HuH-7.5 (cell line): ENCODE measurements around the gene PNRC1.
"Not testable (repeated sequence)": the region's sequence is repeated elsewhere in the genome, so short reads cannot be mapped to it uniquely, and the experiment has no call there.

ENCODE experiments used
- DNase-seq: peaks from one replicate; pipeline ENCODE4 v3.0.0; 2011; ENCODE audit warnings: low spot score

Gene PNRC1

GRCh38 chr6:89059227-89059626 is 21.3 kb upstream of the PNRC1 start:
- DNase-seq, result no peak

GRCh38 chr6:89063881-89064280 is 16.7 kb upstream of the PNRC1 start:
- no peak for DNase-seq

DNA sequence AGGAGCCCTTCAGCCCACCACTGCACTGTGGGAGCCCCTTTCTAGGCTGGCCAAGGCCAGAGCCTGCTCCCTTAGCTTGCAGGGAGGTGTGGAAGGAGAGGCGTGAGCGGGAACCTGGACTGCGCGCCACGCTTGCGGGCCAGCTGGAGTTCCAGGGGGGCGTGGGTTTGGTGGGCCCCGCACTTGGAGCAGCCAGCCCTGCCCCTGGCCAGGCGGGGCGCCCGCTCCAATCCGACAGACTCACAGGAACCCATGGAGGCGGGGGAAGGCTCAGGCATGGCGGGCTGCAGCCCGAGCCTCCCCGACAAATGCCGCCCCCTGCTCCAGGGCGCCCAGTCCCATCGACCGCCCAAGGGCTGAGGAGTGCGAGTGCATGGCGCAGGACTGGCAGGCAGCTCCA is 15.6 kb upstream of the PNRC1 start:
- not testable (repeated sequence) for DNase-seq

DNA sequence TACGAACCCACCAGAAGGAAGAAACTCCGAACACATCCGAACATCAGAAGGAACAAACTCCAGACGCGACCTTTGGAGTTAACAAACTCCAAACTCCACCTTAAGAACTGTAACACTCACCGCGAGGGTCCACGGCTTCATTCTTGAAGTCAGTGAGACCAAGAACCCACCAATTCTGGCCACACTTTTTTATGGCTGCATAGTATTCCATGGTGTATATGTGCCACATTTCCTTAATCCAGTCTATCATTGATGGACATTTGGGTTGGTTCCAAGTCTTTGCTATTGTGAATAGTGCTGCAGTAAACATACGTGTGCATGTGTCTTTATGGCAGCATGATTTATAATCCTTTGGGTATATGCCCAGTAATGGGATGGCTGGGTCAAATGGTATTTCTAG is 14.4 kb upstream of the PNRC1 start:
- not testable (repeated sequence) for DNase-seq

GRCh38 chr6:89066940-89067646 is 13.5 kb upstream of the PNRC1 start:
- no peak for DNase-seq

DNA sequence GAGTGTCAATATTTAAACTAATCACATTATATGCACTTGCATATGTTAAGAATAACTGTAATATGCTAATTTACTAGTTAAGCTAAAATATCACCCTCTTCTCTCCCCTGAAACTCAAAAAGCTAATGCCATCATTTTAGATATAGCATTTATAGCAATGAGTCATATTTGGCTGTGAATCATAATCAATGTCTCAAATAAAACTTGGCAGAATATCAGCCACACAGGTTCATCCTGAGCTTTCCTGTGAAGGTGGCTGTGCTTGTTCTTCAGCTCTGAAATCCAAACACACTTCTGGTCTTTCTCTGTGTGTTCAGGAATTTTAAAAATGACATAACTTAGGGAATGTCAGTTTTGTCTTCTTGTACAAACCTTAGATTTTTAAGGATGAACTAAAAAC is 12.8 kb upstream of the PNRC1 start:
- no peak for DNase-seq

DNA sequence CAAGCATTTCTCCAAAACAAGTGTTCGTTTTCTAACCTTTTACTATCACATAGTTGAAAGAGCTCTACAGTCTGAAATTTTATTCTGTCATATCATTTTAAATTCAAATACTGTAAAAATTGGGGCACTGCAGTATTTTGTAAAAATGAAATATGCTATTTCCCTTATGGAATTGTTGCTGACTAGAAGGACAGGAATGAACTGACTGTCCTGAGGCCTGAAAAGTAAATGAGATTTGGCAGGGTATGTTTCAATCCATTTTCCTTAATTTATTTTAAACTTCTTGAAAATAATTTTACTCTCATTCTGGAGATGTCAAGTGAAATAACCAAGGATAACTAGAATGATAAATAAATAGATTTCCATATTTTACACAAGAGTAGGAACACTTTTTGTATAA is 11.9 kb upstream of the PNRC1 start:
- no peak for DNase-seq

DNA sequence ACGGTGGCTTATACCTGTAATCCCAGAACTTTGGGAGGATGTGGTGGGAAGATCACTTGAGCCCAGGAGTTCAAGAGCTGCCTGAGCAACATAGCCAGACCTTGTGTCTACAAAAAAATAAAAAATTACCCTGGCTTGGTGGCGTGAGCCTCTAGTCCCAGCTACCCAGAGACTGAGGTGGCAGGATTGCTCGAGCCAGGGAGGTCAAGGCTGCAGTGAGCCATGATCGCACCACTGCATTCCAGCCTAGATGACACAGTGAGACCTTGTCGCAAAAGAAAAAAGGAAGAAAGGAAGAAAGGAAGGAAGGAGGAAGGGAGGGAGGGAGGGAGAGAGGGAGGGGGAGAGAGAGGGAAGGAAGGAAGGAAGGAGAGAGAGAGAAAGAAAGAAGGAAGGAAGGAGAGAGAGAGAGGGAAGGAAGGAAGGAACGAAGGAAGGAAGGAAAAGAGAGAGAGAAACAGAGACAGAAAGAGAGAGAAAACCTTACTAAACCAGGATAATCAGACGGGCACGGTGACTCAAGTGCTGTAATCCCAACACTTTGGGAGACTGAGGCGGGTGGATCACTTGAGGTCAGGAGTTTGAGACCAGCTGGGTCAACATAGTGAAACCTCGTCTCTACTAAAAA is 10.9 kb upstream of the PNRC1 start:
- DNase-seq, result no peak

DNA sequence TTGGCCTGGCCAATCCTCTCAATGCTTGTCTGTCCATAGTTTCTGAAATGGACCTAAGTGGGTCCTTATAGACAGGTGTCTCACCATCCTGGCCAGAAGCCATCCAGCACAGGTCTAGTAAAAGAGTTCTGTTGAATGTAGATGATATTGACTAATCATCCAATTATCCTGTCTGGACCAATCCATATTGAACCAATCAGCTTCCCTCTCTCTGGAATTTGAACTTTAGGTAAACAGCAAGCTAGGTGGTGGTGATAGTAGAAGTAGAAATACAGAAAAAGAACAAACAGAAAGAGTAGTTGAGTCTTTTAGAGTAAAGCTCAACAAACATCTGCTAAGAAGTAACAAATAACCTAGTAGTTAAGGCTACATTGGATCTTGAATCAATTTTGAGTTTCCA is 9.5 kb upstream of the PNRC1 start:
- peak; percentile 43 for DNase-seq

GRCh38 chr6:89073014-89073620 is 7.4 kb upstream of the PNRC1 start:
- no peak for DNase-seq

DNA sequence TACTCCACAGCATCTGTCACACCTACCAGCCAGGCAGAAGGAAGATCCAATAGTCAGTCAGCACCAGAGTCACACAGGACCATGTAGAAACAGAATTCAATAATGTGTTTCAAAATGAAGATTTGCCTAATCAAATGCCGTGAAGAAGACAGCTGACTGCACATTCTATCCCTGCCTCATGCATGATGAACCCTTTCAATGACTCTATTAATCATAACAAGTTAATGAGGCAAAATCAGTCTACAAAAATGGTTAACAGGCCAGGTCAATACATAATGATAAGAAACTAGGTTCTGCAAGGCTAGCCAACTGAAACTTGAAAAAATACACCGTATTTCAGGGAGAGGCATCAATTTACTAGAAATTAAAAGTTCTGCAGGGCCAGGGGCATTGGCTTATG is 6.7 kb upstream of the PNRC1 start:
- DNase-seq, result no peak

DNA sequence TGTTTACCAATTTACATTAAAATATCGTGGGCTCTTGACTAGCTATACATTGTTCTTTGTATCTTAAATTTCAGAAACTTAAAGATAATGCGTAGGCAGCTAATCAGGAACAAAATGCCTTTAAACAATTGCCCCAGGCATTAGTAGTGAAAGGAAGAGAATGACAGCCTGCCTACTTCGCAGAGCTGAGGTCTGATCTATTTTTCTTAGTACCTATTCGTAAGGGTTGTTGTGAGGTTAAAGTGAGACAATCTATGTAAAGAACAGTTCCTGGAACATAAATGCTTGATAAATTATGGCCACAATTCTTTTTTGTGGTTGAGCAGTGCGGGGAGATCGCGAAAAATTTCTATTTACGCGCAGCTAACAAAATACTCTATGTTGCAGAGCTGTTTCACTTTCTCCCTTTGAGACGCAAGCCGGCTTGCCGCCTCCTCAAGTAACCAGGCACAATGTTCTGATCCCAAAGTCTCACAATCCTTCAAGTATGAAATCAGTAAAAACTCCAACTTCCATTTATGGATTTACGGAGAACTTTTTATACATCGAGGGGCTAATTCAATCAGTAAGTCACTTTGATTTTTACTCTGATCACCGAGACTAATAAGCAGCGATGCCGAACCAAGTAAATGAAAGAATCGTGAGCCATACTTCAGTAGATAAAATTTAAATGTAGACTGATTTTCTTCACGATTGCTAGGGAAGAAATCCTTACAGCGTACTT is 878 bp upstream of the PNRC1 start:
- no peak for DNase-seq

- DNase-seq, result no peak
Measured at GRCh38 chr6:89081129-89081422, 525 bp downstream of the PNRC1 start.

- peak; percentile 82 for DNase-seq
Measured at GRCh38 chr6:89081423-89082322, 1.1 kb downstream of the PNRC1 start.

DNA sequence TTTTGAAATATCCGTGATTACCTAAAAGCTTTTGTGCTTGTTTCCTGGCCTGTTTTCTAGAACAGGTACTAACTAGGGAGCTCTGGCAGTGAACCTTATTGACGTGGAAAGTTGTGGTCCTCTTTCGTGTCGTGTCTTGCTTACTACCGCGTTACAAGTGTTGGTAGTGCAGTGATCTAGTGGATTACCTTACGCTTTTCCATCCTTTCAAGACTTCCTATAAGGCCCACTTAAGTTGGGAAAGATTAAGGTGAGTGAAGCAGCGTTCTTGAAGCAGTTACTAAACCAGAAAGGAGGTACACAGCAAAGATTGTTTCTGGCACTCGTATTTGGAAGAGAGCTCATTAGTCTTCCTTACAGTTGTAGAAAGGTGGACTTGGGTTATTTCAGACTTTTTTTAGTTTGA is 1.9 kb downstream of the PNRC1 start:
- DNase-seq, result no peak

- no peak for DNase-seq
Measured at GRCh38 chr6:89084542-89084941, 4.0 kb downstream of the PNRC1 start.

DNA sequence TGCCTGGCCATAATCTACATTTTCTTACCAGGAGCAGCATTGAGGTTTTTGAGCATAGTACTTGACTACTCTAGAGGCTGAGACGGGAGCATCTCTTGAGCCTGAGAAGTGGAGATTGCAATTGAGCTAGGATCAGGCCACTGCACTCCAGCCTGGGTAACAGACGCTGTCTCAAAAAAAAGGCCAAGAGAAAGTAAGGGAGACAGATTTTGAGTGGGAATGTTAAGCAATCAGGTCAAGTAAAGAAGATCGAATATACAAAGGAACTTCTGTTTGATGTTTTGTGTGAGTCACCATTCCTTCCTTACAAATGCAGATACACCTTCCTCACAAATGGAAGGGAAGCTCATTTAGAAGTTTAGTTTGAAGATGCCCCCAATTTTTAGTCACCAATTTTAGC is 4.4 kb downstream of the PNRC1 start:
- no peak for DNase-seq

DNA sequence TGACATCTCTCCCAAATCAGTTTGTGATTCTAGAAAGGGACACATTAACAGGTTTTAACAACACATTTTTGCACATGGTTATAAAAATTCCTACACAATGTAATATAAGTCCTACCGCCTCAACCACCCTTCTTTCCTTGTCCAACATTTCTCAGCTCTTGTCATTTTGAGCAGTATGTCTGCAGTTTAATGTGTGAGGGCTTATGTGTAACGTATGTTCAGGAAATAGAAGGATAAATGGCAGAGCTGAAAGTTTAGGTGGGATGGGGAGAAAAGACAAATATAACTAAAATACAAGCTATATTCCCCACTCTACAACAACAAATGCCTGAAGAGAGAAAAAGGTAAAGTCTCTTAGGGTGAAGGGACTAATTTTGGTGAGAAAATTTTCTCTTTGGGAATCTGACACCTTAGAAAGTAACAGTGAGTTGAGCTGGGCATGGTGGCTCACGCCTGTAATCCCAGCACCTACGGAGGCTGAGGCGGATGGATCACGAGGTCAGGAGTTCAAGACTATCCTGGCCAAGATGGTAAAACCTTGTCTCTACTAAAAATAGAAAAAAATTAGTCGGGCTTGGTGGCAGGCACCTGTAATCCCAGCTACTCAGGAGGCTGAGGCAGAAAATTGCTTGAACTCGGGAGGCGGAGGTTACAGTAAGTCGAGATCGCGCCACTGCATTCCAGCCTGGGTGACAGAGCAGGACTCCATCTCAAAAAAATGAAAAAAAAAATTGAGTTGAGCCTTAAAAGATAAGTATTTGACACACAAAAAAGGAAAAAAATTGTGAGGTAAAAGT is 5.1 kb downstream of the PNRC1 start:
- DNase-seq, result no peak

GRCh38 chr6:89087881-89088280 is 7.3 kb downstream of the PNRC1 start:
- no peak for DNase-seq

GRCh38 chr6:89098461-89098860 is 17.9 kb downstream of the PNRC1 start:
- no peak for DNase-seq

GRCh38 chr6:89100114-89100513 is 19.6 kb downstream of the PNRC1 start:
- DNase-seq, result no peak
